Smooth muscle cell (in vitro differentiated cells): ENCODE data around the gene LRP1B. TPM values are rescaled to one million over a fixed set of nuclear protein-coding genes. Genes with fewer than 3 reads are reported as not detected.

Source experiments
- DNase-seq: peaks from one replicate; lab custom pipeline; 2025; ENCODE audit not compliant: unreplicated experiment; lab: John Stamatoyannopoulos, UW
- H2AFZ ChIP-seq: fragments of 200-600 bp; sonication (generic); 2 replicates; pipeline ENCODE4 v1.6.0; 2016; ENCODE audit warnings: antibody characterized with exemption, low read depth, mild to moderate bottlenecking
- H3F3A ChIP-seq: fragments of 200-600 bp; sonication (generic); 2 replicates; pipeline ENCODE4 v1.6.0; 2017; ENCODE audit warnings: antibody characterized with exemption, low read depth
- H3K27ac ChIP-seq: fragments of 200-600 bp; sonication (generic); 2 replicates; pipeline ENCODE4 v1.5.1; 2016; ENCODE audit warnings: low read depth, mild to moderate bottlenecking
- H3K27me3 ChIP-seq: fragments of 200-600 bp; sonication (generic); 2 replicates; pipeline ENCODE4 v1.6.1; 2016; ENCODE audit warnings: low read depth, mild to moderate bottlenecking
- H3K36me3 ChIP-seq: fragments of 200-600 bp; sonication (generic); 2 replicates; pipeline ENCODE4 v1.5.1; 2016; ENCODE audit warnings: low read depth
- H3K4me1 ChIP-seq: fragments of 200-600 bp; sonication (generic); 2 replicates; pipeline ENCODE4 v1.5.1; 2016; ENCODE audit warnings: low read depth
- H3K4me2 ChIP-seq: fragments of 200-600 bp; sonication (generic); 2 replicates; pipeline ENCODE4 v1.6.0; 2016; ENCODE audit warnings: mild to moderate bottlenecking
- H3K4me3 ChIP-seq: fragments of 200-600 bp; sonication (generic); 2 replicates; pipeline ENCODE4 v1.5.1; 2016; ENCODE audit warnings: mild to moderate bottlenecking
- H3K79me2 ChIP-seq: fragments of 200-600 bp; sonication (generic); 2 replicates; pipeline ENCODE4 v1.6.0; 2016; ENCODE audit warnings: low read depth, mild to moderate bottlenecking
- H3K9ac ChIP-seq: fragments of 200-600 bp; sonication (generic); 2 replicates; pipeline ENCODE4 v1.6.0; 2016; ENCODE audit warnings: low read depth
- H3K9me3 ChIP-seq: fragments of 200-600 bp; sonication (generic); replicated peaks from 2 replicates; pipeline ENCODE4 v1.5.1; 2016; ENCODE audit warnings: low read depth
- H4K20me1 ChIP-seq: fragments of 200-600 bp; sonication (generic); 2 replicates; pipeline ENCODE4 v1.6.0; 2016; ENCODE audit warnings: low read depth
- CTCF ChIP-seq: fragments of 200-600 bp; sonication (generic); IDR thresholded peaks from 2 replicates; pipeline ENCODE4 v1.5.1; 2017; ENCODE audit warnings: borderline replicate concordance, mild to moderate bottlenecking, antibody characterized with exemption; ENCODE audit not compliant: insufficient read depth, poor library complexity, severe bottlenecking
- WGBS: methylation state at CpG from one replicate; pipeline ENCODE4 v1.1.7; 2016; ENCODE audit warnings: low lambda C conversion rate; 5-methylcytosine and 5-hydroxymethylcytosine counted together
- polyA plus RNA-seq: library from polyadenylated mRNA; unstranded; fragments of >200 nt; fragmentation: Nextera tagmentation; extraction: Ambion mirVana; gene quantifications from 2 replicates; pipeline ENCODE4 v1.2.1, GENCODE V29; 2016
- total RNA-seq: library from RNA; depleted of rRNA; stranded (reverse); fragments of >200 nt; gene quantifications from 2 replicates; pipeline ENCODE4 v1.2.3, GENCODE V29; 2014

The LRP1B gene
- total and polyA plus RNA-seq, 2 experiments from 2014 or later, result 0.08 to 2.9 TPM

GRCh38 chr2:140506606-140507005, 1624.2 kb downstream of the LRP1B start:
- Histone ChIP-seq H3F3A (no peaks in the 10 kb centered on the region), H3K9me3 (no peaks in the 10 kb centered on the region), H3K4me3 (no peak overlapping the region), H3K27ac (peak overlapping the region; percentile 35), H2AFZ (no peak overlapping the region), H3K9ac (no peak overlapping the region), H3K4me1 (no peaks in the 10 kb centered on the region), H3K27me3 (no peaks in the 10 kb centered on the region), H3K79me2 (no peaks in the 10 kb centered on the region), H3K4me2 (no peak overlapping the region), H4K20me1 (no peaks in the 10 kb centered on the region), H3K36me3 (no peaks in the 10 kb centered on the region)
- TF ChIP-seq CTCF, result no peak
- DNase-seq, result no peak
- WGBS, result 26% methylated on average over 2 of the region's 2 CpGs

- Histone ChIP-seq H3K79me2 (no peaks in the 10 kb centered on the region), H4K20me1 (no peaks in the 10 kb centered on the region), H3K9ac (no peak overlapping the region), H3K4me1 (no peaks in the 10 kb centered on the region), H3K4me2 (no peak overlapping the region), H3K9me3 (no peaks in the 10 kb centered on the region), H3K4me3 (no peak overlapping the region), H3K36me3 (no peaks in the 10 kb centered on the region), H2AFZ (no peak overlapping the region), H3F3A (no peaks in the 10 kb centered on the region), H3K27ac (no peak overlapping the region), H3K27me3 (no peaks in the 10 kb centered on the region)
- no peak for DNase-seq
- TF ChIP-seq CTCF, result no peak
- 81% methylated on average over 2 of the region's 2 CpGs for WGBS
Observed at GRCh38 chr2:140504601-140505000, 1626.2 kb downstream of the LRP1B start.

DNA sequence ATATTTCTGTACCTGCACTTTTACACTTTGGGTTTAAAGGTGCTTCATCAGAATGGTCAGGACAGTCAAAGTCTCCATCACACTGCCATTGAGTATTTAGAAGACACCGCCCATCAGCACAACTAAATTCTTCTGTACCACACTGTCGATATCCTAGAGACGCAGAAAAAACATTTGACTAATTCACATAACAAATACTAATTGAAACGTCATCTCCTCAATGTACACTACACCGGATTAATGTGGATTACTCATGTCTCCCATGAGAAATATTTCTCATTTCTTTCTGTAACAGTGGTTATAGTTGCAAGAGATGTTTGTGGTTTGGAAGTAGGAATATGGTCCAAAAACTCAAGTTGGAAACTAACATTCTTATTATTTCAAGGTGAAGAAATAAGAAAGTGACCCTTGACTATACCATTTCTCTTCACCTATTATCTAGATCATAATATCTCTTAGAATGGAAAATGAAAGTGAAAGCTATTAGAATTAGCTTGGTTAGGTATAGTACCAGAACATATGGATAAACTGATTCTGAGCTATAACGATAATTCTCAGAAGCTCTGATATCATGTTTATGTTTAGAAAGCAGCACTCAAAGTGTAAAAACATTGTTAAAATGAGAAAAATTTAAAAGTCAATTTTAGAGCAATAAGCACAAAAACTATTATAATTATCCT, 1627.7 kb downstream of the LRP1B start:
- H3K9ac ChIP-seq, result no peak overlapping the region
- DNase-seq, result no peak
- H3F3A ChIP-seq, result no peaks in the 10 kb centered on the region
- H3K27ac ChIP-seq, result no peak overlapping the region
- no peak for TF ChIP-seq CTCF
- peak overlapping the region; percentile 19 for H2AFZ ChIP-seq
- H3K79me2 ChIP-seq, result no peaks in the 10 kb centered on the region
- peak overlapping the region; percentile 59 for H3K4me2 ChIP-seq
- H3K4me1 ChIP-seq, result no peaks in the 10 kb centered on the region
- no peaks in the 10 kb centered on the region for H3K36me3 ChIP-seq
- no peaks in the 10 kb centered on the region for H4K20me1 ChIP-seq
- 66% methylated on average over 6 of the region's 6 CpGs for WGBS
- no peak overlapping the region for H3K4me3 ChIP-seq
- H3K27me3 ChIP-seq, result no peaks in the 10 kb centered on the region
- no peaks in the 10 kb centered on the region for H3K9me3 ChIP-seq

GRCh38 chr2:140498360-140498759, 1632.5 kb downstream of the LRP1B start:
- H3K9ac ChIP-seq, result no peak overlapping the region
- WGBS, result 85% methylated on average over 4 of the region's 4 CpGs
- DNase-seq, result no peak
- H3K36me3 ChIP-seq, result no peaks in the 10 kb centered on the region
- no peaks in the 10 kb centered on the region for H3K4me1 ChIP-seq
- H3K4me2 ChIP-seq, result no peak overlapping the region
- no peak overlapping the region for H3K27ac ChIP-seq
- TF ChIP-seq CTCF, result no peak
- H3K27me3 ChIP-seq, result no peaks in the 10 kb centered on the region
- H3K79me2 ChIP-seq, result no peaks in the 10 kb centered on the region
- no peaks in the 10 kb centered on the region for H3F3A ChIP-seq
- H3K4me3 ChIP-seq, result no peak overlapping the region
- no peaks in the 10 kb centered on the region for H3K9me3 ChIP-seq
- no peak overlapping the region for H2AFZ ChIP-seq
- H4K20me1 ChIP-seq, result no peaks in the 10 kb centered on the region
